HG02943 (cell line): ENCODE data around the gene C1orf87.

Source experiments
- ATAC-seq: cut with Tn5 transposase; IDR thresholded peaks from one replicate; pipeline ENCODE4 v1.9.1; 2021; ENCODE audit warnings: mild to moderate bottlenecking, low read depth, moderate library complexity; ENCODE audit not compliant: unreplicated experiment

Gene C1orf87

GRCh38 chr1:60073605-60074278 is at the start of gene C1orf87:
TSS of gene C1orf87 (minus strand) at chr1:60073770. CDS start at chr1:60072643, 1,127 bp downstream.
- no peak for ATAC-seq

GRCh38 chr1:60118085-60118484 is 44.5 kb upstream of the C1orf87 start:
- no peak for ATAC-seq

GRCh38 chr1:60114745-60115318 is 41.3 kb upstream of the C1orf87 start:
- no peak for ATAC-seq

GRCh38 chr1:60113596-60113995 is 40.0 kb upstream of the C1orf87 start:
- ATAC-seq = no peak

- ATAC-seq = no peak
These were observed 39.5 kb upstream of the C1orf87 start for GRCh38 chr1:60113028-60113427.

- no peak for ATAC-seq
These were observed 38.1 kb upstream of the C1orf87 start for GRCh38 chr1:60111716-60112115.

GRCh38 chr1:60111118-60111517 is 37.5 kb upstream of the C1orf87 start:
- ATAC-seq = no peak

- no peak for ATAC-seq
These were observed 34.6 kb upstream of the C1orf87 start for GRCh38 chr1:60108196-60108595.

GRCh38 chr1:60103186-60103585 is 29.6 kb upstream of the C1orf87 start:
- ATAC-seq = no peak

GRCh38 chr1:60102267-60103061 is 28.9 kb upstream of the C1orf87 start:
- ATAC-seq = no peak

GRCh38 chr1:60101516-60101915 is 27.9 kb upstream of the C1orf87 start:
- no peak for ATAC-seq

GRCh38 chr1:60091195-60091715 is 17.7 kb upstream of the C1orf87 start:
- no peak for ATAC-seq

GRCh38 chr1:60090655-60091054 is 17.1 kb upstream of the C1orf87 start:
- no peak for ATAC-seq

GRCh38 chr1:60088620-60089155 is 15.1 kb upstream of the C1orf87 start:
- no peak for ATAC-seq

GRCh38 chr1:60087681-60088080 is 14.1 kb upstream of the C1orf87 start:
- no peak for ATAC-seq

GRCh38 chr1:60078182-60078581 is 4.6 kb upstream of the C1orf87 start:
- ATAC-seq = no peak

GRCh38 chr1:60071296-60071695 is 2.3 kb downstream of the C1orf87 start:
- ATAC-seq = no peak

- ATAC-seq = no peak
These were observed 3.9 kb downstream of the C1orf87 start for GRCh38 chr1:60069691-60070090.

GRCh38 chr1:60068393-60069045 is 5.1 kb downstream of the C1orf87 start:
- no peak for ATAC-seq

- ATAC-seq = no peak
These were observed 7.6 kb downstream of the C1orf87 start for GRCh38 chr1:60066001-60066400.

GRCh38 chr1:60065199-60065598 is 8.4 kb downstream of the C1orf87 start:
- no peak for ATAC-seq
